ENCODE results near the gene KSR2.

The KSR2 gene

DNA sequence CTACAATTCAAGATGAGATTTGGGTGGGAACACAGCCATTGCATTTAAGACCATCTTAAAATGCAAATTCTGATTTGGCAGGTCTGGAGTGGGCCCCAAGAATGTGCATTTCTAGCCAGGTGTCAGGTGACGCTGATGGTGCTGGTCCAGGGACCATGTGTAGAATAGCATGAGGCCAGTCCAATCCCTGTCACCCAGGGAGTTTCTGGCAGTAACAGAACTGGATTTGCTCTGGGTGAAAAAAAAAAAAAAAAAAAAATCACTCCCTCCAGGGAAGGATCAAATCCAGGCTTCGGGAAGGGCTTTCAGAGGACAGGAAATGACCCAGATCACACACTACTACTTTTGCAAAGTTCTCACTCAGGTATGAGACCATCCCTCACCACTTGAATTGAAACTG is 394.1 kb downstream of the KSR2 start:
- no peaks in the 10 kb centered on the region for H3K9me3 ChIP-seq (ENCODE audit: control insufficient read depth, insufficient read depth, low read length)
- no peak overlapping the region for H3K4me2 ChIP-seq (ENCODE audit: low read length)
- H3F3A ChIP-seq (ENCODE audit: control insufficient read depth, insufficient read depth): no peaks in the 10 kb centered on the region
- no peak overlapping the region for H3K27ac ChIP-seq (ENCODE audit: low read depth, low read length)
- no peaks in the 10 kb centered on the region for H3K36me3 ChIP-seq (ENCODE audit: control insufficient read depth, low read length)
- no peaks in the 10 kb centered on the region; the same call in 1 of the 2 replicates for H3K27me3 ChIP-seq (ENCODE audit: control insufficient read depth, low read length)
- H3K79me2 ChIP-seq (ENCODE audit: control insufficient read depth, low read length): no peaks in the 10 kb centered on the region
- no peaks in the 10 kb centered on the region for H3K4me1 ChIP-seq (ENCODE audit: control insufficient read depth, low read length)
- no peaks in the 10 kb centered on the region for H3K9me2 ChIP-seq (replicated peaks; ENCODE audit: control insufficient read depth, low read length)
- H3K4me3 ChIP-seq (ENCODE audit: low read length): no peak overlapping the region
- no peaks in the 10 kb centered on the region for H4K20me1 ChIP-seq (ENCODE audit: control insufficient read depth, insufficient read depth, low read depth, low read length)
- TF ChIP-seq EZH2phosphoT487 (IDR thresholded peaks at IDR 0.05; ENCODE audit: borderline replicate concordance, low read length): no peak
- TF ChIP-seq, protein P1, sequence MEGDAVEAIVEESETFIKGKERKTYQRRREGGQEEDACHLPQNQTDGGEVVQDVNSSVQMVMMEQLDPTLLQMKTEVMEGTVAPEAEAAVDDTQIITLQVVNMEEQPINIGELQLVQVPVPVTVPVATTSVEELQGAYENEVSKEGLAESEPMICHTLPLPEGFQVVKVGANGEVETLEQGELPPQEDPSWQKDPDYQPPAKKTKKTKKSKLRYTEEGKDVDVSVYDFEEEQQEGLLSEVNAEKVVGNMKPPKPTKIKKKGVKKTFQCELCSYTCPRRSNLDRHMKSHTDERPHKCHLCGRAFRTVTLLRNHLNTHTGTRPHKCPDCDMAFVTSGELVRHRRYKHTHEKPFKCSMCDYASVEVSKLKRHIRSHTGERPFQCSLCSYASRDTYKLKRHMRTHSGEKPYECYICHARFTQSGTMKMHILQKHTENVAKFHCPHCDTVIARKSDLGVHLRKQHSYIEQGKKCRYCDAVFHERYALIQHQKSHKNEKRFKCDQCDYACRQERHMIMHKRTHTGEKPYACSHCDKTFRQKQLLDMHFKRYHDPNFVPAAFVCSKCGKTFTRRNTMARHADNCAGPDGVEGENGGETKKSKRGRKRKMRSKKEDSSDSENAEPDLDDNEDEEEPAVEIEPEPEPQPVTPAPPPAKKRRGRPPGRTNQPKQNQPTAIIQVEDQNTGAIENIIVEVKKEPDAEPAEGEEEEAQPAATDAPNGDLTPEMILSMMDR (IDR thresholded peaks at IDR 0.05; ENCODE audit: low read depth, low read length, poor library complexity, severe bottlenecking): no peak

DNA sequence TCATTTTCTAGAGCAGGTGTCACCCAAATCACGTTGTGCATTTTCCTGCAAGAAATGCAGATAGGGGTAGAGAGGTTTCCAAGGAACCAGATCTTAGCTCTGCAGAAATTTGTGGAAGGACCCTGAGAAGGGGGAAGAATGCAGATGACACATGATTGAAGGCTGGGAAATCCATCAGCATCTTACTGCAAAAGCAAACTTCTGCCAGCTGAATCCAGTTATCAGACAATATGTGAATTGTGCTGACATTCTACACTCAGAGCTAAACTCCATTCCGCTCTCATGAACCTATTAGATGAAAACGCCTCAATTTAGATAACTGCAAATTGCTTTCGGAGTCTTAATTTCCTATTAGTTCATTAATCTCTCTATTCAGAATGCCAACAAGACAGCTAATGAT is 396.0 kb downstream of the KSR2 start:
- Histone ChIP-seq H3K4me3 (ENCODE audit: low read length) (no peak overlapping the region), H3F3A (ENCODE audit: control insufficient read depth, insufficient read depth) (no peaks in the 10 kb centered on the region), H4K20me1 (ENCODE audit: control insufficient read depth, insufficient read depth, low read depth, low read length) (no peaks in the 10 kb centered on the region), H3K27ac (ENCODE audit: low read depth, low read length) (no peak overlapping the region), H3K4me1 (ENCODE audit: control insufficient read depth, low read length) (no peaks in the 10 kb centered on the region), H3K9me2 (replicated peaks; ENCODE audit: control insufficient read depth, low read length) (no peaks in the 10 kb centered on the region), H3K9me3 (ENCODE audit: control insufficient read depth, insufficient read depth, low read length) (no peaks in the 10 kb centered on the region), H3K36me3 (ENCODE audit: control insufficient read depth, low read length) (no peaks in the 10 kb centered on the region), H3K4me2 (ENCODE audit: low read length) (no peak overlapping the region), H3K79me2 (ENCODE audit: control insufficient read depth, low read length) (no peaks in the 10 kb centered on the region), H3K27me3 (ENCODE audit: control insufficient read depth, low read length) (peaks cover 7% of the 10 kb centered on the region)
- TF ChIP-seq, protein P1 (IDR thresholded peaks at IDR 0.05; ENCODE audit: low read depth, low read length, poor library complexity, severe bottlenecking): no peak
- no peak for TF ChIP-seq EZH2phosphoT487 (IDR thresholded peaks at IDR 0.05; ENCODE audit: borderline replicate concordance, low read length)

DNA sequence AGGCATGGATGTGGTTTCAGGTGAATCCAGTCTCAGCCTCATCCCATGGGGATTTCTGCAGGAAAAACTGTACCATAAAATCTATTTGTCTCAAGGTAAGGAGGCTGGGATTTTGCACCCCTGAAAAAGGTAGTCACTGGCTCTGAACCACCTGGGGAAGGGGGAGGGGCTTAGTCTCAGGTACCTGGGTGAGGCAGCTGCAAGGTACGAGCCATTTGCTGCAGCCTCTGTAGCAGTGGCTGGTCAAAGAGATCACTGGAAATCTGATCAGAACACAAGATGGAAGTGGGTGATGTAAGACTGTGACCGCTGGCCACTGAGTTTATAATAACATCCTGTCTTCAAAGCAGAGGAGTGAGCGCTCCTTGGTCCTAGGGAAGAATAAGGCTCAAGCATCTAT is 397.5 kb downstream of the KSR2 start:
- H3K9me2 ChIP-seq (replicated peaks; ENCODE audit: control insufficient read depth, low read length): no peaks in the 10 kb centered on the region
- H3K4me2 ChIP-seq (ENCODE audit: low read length): no peak overlapping the region
- no peaks in the 10 kb centered on the region for H3K79me2 ChIP-seq (ENCODE audit: control insufficient read depth, low read length)
- TF ChIP-seq, protein P1 (IDR thresholded peaks at IDR 0.05; ENCODE audit: low read depth, low read length, poor library complexity, severe bottlenecking): no peak
- TF ChIP-seq EZH2phosphoT487 (IDR thresholded peaks at IDR 0.05; ENCODE audit: borderline replicate concordance, low read length): no peak
- no peaks in the 10 kb centered on the region for H4K20me1 ChIP-seq (ENCODE audit: control insufficient read depth, insufficient read depth, low read depth, low read length)
- no peak overlapping the region for H3K4me3 ChIP-seq (ENCODE audit: low read length)
- no peaks in the 10 kb centered on the region for H3K36me3 ChIP-seq (ENCODE audit: control insufficient read depth, low read length)
- H3F3A ChIP-seq (ENCODE audit: control insufficient read depth, insufficient read depth): no peaks in the 10 kb centered on the region
- no peaks in the 10 kb centered on the region for H3K4me1 ChIP-seq (ENCODE audit: control insufficient read depth, low read length)
- H3K9me3 ChIP-seq (ENCODE audit: control insufficient read depth, insufficient read depth, low read length): no peaks in the 10 kb centered on the region
- H3K27ac ChIP-seq (ENCODE audit: low read depth, low read length): no peak overlapping the region
- H3K27me3 ChIP-seq (ENCODE audit: control insufficient read depth, low read length): peaks cover 11% of the 10 kb centered on the region

GRCh38 chr12:117570608-117571007 is 398.2 kb downstream of the KSR2 start:
- H3K9me2 ChIP-seq (replicated peaks; ENCODE audit: control insufficient read depth, low read length): no peaks in the 10 kb centered on the region
- H3F3A ChIP-seq (ENCODE audit: control insufficient read depth, insufficient read depth): no peaks in the 10 kb centered on the region
- H4K20me1 ChIP-seq (ENCODE audit: control insufficient read depth, insufficient read depth, low read depth, low read length): no peaks in the 10 kb centered on the region
- no peak overlapping the region for H3K27ac ChIP-seq (ENCODE audit: low read depth, low read length)
- peaks cover 11% of the 10 kb centered on the region for H3K27me3 ChIP-seq (ENCODE audit: control insufficient read depth, low read length)
- H3K4me3 ChIP-seq (ENCODE audit: low read length): no peak overlapping the region
- H3K9me3 ChIP-seq (ENCODE audit: control insufficient read depth, insufficient read depth, low read length): no peaks in the 10 kb centered on the region
- no peak for TF ChIP-seq EZH2phosphoT487 (IDR thresholded peaks at IDR 0.05; ENCODE audit: borderline replicate concordance, low read length)
- TF ChIP-seq, protein P1 (IDR thresholded peaks at IDR 0.05; ENCODE audit: low read depth, low read length, poor library complexity, severe bottlenecking): no peak
- H3K79me2 ChIP-seq (ENCODE audit: control insufficient read depth, low read length): no peaks in the 10 kb centered on the region
- H3K4me2 ChIP-seq (ENCODE audit: low read length): no peak overlapping the region
- H3K4me1 ChIP-seq (ENCODE audit: control insufficient read depth, low read length): no peaks in the 10 kb centered on the region
- H3K36me3 ChIP-seq (ENCODE audit: control insufficient read depth, low read length): no peaks in the 10 kb centered on the region
